ENCODE data around the gene PTPRD.

PTPRD gene

GRCh38 chr9:8539681-8540197 lies 2073.1 kb downstream of the PTPRD start:
- DNase-seq = no peak

- peak; percentile 46 for DNase-seq
These were observed 2076.0 kb downstream of the PTPRD start for GRCh38 chr9:8536845-8537244.

GRCh38 chr9:8534828-8535227 lies 2078.0 kb downstream of the PTPRD start:
- peak; percentile 89 for DNase-seq

GRCh38 chr9:8533681-8534080 lies 2079.1 kb downstream of the PTPRD start:
- DNase-seq = no peak

DNA sequence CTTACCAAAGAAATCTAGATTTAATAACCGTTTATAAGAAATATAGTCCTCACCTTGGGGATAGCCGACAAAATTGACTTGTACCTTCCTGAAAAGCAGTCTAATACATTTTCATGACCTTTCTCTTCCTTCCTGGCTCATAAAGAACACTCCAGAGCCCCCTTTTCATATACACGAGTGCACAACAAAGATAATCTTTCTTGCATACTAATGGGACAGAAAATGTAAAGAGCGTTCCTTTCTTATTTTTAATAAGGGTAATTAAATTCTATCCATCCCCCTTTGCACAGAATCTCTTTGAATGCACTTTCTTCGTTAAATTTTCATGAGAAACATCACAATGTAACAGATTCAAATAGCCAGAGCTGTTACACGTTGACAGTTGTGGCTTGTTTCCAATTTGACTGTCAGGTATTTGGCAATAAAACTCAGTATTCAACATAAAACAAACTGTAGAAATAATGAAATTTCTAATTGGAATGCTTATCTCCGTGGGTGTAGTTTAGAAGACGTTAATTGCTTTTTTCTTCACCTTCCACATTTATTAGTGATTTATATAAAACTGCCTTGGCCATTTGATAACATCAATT lies 2080.9 kb downstream of the PTPRD start:
- DNase-seq = no peak

GRCh38 chr9:8521112-8521511 lies 2091.7 kb downstream of the PTPRD start:
- DNase-seq = peak; percentile 63

- peak; percentile 48 for DNase-seq
These were observed 2097.1 kb downstream of the PTPRD start for GRCh38 chr9:8515748-8516147.

DNA sequence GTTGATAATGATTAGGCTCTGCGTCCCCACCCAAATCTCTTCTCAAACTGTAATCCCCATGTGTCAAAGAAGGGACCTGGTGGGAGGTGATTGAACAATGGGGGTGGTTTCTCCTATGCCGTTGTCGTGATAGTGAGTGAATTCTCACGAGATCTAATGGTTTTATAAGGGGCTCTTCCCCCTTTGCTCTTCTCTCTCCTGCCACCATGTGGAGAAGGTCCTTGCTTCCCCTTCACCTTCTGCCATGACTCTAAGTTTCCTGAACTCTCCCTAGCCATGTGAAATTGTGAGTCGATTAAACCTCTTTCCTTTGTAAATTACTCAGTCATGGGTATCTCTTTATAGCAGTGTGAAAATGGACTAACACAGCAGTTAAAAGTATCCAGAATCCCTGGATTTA lies 2098.0 kb downstream of the PTPRD start:
- DNase-seq = peak; percentile 27

GRCh38 chr9:8508671-8509290 lies 2104.0 kb downstream of the PTPRD start:
- peak; percentile 36 for DNase-seq

DNA sequence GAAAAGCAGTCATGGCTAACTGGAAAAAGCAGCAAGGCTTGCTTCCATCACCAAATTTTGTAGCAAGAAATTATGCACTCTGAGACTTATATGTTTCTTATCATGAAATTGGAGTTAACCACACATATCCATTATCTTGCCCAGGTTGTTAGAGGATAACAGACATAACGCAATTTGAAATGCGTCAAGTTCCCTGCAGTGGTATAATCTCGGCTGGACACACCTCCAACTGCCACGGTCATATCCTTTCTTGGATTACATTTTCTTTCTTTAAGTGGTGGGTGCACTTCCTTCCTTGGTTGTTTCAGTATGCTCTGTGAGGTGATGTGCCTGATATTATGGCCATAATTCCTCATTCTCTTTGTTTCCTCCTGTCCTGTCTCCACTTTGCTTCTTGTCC lies 2118.2 kb downstream of the PTPRD start:
- no peak for DNase-seq

DNA sequence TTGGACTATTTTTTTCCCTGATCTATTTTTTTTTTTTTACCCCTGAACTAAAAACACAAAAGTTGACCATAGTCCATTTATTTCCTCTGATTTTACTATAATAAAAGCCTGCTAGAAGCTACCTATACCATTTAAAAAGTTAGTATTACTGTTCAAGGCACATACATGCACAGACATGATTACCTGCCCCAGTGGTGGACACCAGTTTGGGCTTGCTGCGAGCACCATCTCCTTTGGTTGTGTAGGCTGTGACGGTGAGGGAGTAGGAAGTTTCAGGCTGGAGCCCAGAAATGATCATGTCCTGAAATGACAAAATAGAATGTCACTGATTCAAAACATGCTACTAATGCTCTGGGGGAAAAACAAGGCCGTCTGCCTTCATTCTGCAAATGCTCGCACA lies 2120.1 kb downstream of the PTPRD start:
- DNase-seq = no peak

- DNase-seq = peak; percentile 57
These were observed 2120.8 kb downstream of the PTPRD start for GRCh38 chr9:8492024-8492423.

DNA sequence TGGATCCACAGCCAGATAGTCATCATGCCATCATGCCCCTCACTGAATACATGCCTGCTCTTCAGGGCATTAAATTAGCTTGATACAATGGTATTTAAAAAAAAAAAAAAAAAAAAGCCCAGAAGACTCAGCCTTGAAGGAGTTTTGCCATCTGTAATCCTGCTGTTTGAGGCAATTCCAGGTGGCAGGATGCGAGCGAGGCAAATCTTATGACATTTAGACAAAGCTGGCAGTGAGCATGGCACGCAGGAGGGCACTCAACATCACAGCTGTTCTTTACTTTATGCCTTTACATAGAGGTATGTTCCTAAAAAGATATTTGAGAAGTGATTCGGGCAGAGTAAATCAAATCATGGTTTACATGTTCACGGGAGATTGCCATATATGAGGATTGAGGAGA lies 2121.2 kb downstream of the PTPRD start:
- DNase-seq = peak; percentile 73

DNA sequence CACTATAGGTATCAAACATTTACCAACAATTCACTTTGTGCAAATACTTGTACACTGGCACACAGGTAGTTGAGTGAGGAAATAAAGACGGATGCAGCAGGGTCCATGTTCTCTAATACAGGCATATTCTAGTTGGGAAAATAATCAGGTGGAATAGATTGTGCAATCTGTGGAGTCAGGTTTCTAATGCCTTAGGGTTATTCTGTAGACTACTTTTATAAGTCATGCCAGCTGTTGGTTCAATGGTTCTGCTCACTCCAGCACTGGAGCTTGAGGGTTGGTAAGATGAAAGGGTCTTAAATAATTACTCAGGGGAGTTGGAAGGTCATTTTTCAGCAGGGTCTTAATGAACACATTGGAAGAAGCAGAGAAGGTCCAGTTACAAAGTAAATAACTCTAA lies 2123.0 kb downstream of the PTPRD start:
- peak; percentile 96 for DNase-seq

GRCh38 chr9:8486095-8486494 lies 2126.7 kb downstream of the PTPRD start:
- DNase-seq = peak; percentile 85

- DNase-seq = no peak
These were observed 2128.1 kb downstream of the PTPRD start for GRCh38 chr9:8484597-8485191.

- DNase-seq = peak; percentile 18
These were observed 2135.4 kb downstream of the PTPRD start for GRCh38 chr9:8477450-8477849.

- DNase-seq = no peak
These were observed 2137.9 kb downstream of the PTPRD start for GRCh38 chr9:8474937-8475336.

- DNase-seq = no peak
These were observed 2139.4 kb downstream of the PTPRD start for GRCh38 chr9:8473244-8474020.

GRCh38 chr9:8468045-8468637 lies 2144.7 kb downstream of the PTPRD start:
- DNase-seq = peak; percentile 88

- DNase-seq = no peak
These were observed 2155.0 kb downstream of the PTPRD start for GRCh38 chr9:8457816-8458215.

DNA sequence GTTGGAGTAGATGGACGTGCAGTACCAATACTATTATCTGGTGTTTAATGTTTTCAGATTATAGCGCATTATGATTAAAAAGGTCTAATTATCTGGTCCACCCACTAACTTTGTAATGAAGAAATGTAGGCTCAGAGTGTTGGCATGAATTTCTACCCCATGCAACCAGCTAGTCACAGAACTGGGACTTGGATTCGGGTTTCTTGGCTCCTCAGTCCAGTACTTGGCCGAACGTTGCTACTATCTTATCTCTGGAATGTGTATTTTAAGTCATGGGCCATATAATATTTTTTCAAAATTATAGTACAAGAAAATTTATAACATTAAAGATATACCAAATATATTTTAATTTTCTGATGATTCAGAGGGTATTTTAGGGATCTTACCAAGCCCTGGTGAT lies 2155.7 kb downstream of the PTPRD start:
- DNase-seq = no peak

DNA sequence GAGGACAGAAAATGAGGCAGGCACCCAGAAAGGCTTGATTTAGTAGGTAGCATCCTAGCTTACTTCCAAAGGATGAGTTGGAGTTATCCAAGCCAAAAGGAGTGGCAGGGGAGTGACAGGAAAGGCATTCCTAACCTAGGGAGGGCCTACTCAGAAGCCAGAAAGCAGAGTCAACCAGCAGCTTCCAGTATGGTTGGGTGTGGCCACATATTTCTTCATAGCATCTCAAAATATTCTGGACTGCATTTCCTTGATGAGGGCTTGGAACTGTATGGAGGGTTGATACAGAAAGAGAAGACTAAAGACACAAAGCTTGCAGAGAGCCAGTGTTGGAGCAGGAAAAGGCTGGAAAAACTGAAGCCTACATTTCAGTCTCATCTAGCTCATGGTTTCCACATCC lies 2156.5 kb downstream of the PTPRD start:
- no peak for DNase-seq

Measured in NCI-H69 (cell line).